ENCODE results near the gene GAMT. TPM values are rescaled to one million over a fixed set of nuclear protein-coding genes. Genes with fewer than 3 reads are reported as not detected.

Gene GAMT
- total RNA-seq, 1 donor from 2014 or later = 21.7 TPM

GRCh38 chr19:1397838-1398237, 3.5 kb downstream of the GAMT start:
- no peak for DNase-seq (ENCODE audit: low spot score)
- no peak overlapping the region for H3K4me3 Mint-ChIP-seq
- H3K36me3 Mint-ChIP-seq (ENCODE audit: low read depth) = no peaks in the 10 kb centered on the region
- intact Hi-C loops (cut with micrococcal nuclease) = no loop called here
- H3K4me1 Mint-ChIP-seq (ENCODE audit: low read depth) = peaks cover 3% of the 10 kb centered on the region
- no peaks in the 10 kb centered on the region for H3K9me3 Mint-ChIP-seq
- H3K27me3 Mint-ChIP-seq (ENCODE audit: insufficient read depth) = peaks cover 2% of the 10 kb centered on the region
- no peak overlapping the region for H3K27ac Mint-ChIP-seq

- intact Hi-C loops (cut with micrococcal nuclease) = no loop called here
- Mint-ChIP-seq H3K36me3 (ENCODE audit: low read depth) (peaks cover 5% of the 10 kb centered on the region), H3K27me3 (ENCODE audit: insufficient read depth) (no peaks in the 10 kb centered on the region), H3K27ac (no peak overlapping the region), H3K9me3 (no peaks in the 10 kb centered on the region), H3K4me1 (ENCODE audit: low read depth) (no peaks in the 10 kb centered on the region), H3K4me3 (no peak overlapping the region)
- no peak for DNase-seq (ENCODE audit: low spot score)
These were observed 4.3 kb downstream of the GAMT start for GRCh38 chr19:1396768-1397679.

DNA sequence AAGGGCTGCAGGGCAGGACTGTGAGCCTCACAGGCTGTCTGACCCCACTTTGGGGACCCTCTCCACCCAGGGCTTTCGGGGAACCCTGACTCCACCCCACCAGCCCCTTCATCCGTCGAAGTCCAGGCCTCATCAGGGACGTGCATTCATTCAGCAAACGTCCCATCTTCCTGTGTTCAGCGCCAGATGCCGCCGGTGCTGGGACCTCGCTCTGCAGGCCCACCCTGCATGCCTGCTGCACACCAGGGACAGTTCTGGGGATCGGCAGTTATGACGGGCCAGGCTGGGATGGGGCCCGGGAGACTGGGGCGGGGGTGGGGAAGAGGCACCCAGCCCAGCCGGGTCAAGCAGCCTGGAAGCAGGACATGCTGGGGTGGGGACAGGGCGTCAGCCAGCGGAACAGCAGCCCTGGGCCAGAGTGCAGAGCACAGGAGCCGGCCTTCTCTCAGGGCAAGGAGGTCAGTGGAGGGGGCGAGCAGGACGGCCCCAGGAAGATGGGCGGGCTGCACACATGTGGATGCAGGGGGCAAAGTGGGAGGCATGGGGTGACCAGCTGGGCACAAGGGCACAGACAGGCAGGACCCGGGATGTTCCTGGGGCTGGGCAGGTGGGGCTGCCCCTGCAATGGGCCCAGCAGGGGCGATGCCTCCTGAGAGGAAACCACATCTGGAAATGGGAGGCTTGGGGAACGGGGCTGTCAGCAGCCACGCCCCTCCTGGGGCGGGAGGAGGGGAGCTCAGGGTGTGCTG, 5.1 kb downstream of the GAMT start:
- intact Hi-C loops (cut with micrococcal nuclease) = no loop called here
- Mint-ChIP-seq H3K4me3 (no peak overlapping the region), H3K4me1 (ENCODE audit: low read depth) (no peaks in the 10 kb centered on the region), H3K27me3 (ENCODE audit: insufficient read depth) (no peaks in the 10 kb centered on the region), H3K9me3 (no peaks in the 10 kb centered on the region), H3K27ac (no peak overlapping the region), H3K36me3 (ENCODE audit: low read depth) (peaks cover 7% of the 10 kb centered on the region)
- DNase-seq (ENCODE audit: low spot score) = no peak

- Mint-ChIP-seq H3K9me3 (no peaks in the 10 kb centered on the region), H3K36me3 (ENCODE audit: low read depth) (peaks cover 11% of the 10 kb centered on the region), H3K27ac (no peak overlapping the region), H3K27me3 (ENCODE audit: insufficient read depth) (no peaks in the 10 kb centered on the region), H3K4me1 (ENCODE audit: low read depth) (no peaks in the 10 kb centered on the region), H3K4me3 (no peak overlapping the region)
- no peak for DNase-seq (ENCODE audit: low spot score)
- intact Hi-C loops (cut with micrococcal nuclease) = no loop called here
These were observed 5.9 kb downstream of the GAMT start for GRCh38 chr19:1395194-1396018.

DNA sequence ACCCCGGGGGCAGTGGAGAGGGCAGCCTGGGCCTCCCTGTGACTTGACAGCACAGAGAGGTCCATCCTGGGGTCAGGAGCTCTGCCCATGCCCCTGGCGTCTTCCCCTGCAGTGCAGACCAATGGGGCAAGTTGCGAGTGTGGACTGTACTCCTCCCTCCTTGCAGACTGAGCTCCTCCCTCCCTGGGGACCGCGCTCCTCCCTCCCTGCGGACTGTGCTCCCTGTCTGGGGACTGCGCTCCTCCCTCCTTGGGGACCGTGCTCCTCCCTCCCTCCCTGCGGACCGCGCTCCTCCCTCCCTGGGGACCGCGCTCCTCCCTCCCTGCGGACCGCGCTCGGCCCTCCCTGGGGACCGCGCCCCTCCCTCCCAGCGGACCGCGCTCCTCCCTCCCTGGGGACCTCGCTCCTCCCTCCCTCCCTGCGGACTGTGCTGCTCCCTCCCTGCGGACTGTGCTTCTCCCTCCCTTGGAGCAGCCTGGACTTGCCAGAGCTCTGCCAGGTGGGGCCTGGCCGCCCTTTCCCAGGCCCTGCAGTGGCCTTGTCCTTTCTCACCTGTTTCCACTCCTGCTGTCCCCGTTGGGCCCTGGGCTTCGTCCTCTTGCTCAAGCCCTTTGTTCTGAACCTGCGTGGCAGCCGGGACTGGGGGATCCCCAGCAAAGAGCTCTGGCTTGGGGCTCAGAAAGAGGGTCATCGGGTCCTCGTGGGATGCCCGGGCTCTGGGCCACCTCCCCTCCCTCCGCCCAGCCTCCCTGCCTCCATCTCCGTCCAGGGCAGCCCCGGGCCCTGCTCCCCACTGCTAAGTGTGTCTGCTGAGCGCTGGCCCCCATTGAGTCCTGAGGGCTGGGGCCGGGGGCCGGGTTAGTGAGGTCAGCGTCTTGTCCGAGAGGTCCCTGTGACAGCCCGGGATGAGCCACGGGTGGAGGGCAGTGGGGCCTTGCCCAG, 6.8 kb downstream of the GAMT start:
- H3K27ac Mint-ChIP-seq = no peak overlapping the region

GRCh38 chr19:1393841-1394240, 7.5 kb downstream of the GAMT start:
- intact Hi-C loops (cut with micrococcal nuclease) = no loop called here
- Mint-ChIP-seq H3K27me3 (ENCODE audit: insufficient read depth) (no peaks in the 10 kb centered on the region), H3K4me1 (ENCODE audit: low read depth) (no peaks in the 10 kb centered on the region), H3K36me3 (ENCODE audit: low read depth) (peaks cover 16% of the 10 kb centered on the region), H3K9me3 (no peaks in the 10 kb centered on the region), H3K4me3 (no peak overlapping the region), H3K27ac (no peak overlapping the region)
- DNase-seq (ENCODE audit: low spot score) = no peak

More for the DNA sequence above, 6.8 kb downstream of the GAMT start:
- no peak overlapping the region for H3K4me3 Mint-ChIP-seq
- peaks cover 14% of the 10 kb centered on the region for H3K36me3 Mint-ChIP-seq (ENCODE audit: low read depth)
- no peaks in the 10 kb centered on the region for H3K9me3 Mint-ChIP-seq
- H3K4me1 Mint-ChIP-seq (ENCODE audit: low read depth) = no peaks in the 10 kb centered on the region
- intact Hi-C loops (cut with micrococcal nuclease) = no loop called here
- no peaks in the 10 kb centered on the region for H3K27me3 Mint-ChIP-seq (ENCODE audit: insufficient read depth)
- DNase-seq (ENCODE audit: low spot score) = no peak

- H3K27ac Mint-ChIP-seq = no peak overlapping the region
- H3K36me3 Mint-ChIP-seq (ENCODE audit: low read depth) = peaks cover 19% of the 10 kb centered on the region
- no peak for DNase-seq (ENCODE audit: low spot score)
- H3K4me1 Mint-ChIP-seq (ENCODE audit: low read depth) = no peaks in the 10 kb centered on the region
- H3K4me3 Mint-ChIP-seq = no peak overlapping the region
- no peaks in the 10 kb centered on the region for H3K27me3 Mint-ChIP-seq (ENCODE audit: insufficient read depth)
- no peaks in the 10 kb centered on the region for H3K9me3 Mint-ChIP-seq
- intact Hi-C loops (cut with micrococcal nuclease) = no loop called here
These were observed 8.3 kb downstream of the GAMT start for GRCh38 chr19:1392939-1393530.

- no peak overlapping the region for H3K4me3 Mint-ChIP-seq
These were observed 8.9 kb downstream of the GAMT start for GRCh38 chr19:1392407-1392806.

DNA sequence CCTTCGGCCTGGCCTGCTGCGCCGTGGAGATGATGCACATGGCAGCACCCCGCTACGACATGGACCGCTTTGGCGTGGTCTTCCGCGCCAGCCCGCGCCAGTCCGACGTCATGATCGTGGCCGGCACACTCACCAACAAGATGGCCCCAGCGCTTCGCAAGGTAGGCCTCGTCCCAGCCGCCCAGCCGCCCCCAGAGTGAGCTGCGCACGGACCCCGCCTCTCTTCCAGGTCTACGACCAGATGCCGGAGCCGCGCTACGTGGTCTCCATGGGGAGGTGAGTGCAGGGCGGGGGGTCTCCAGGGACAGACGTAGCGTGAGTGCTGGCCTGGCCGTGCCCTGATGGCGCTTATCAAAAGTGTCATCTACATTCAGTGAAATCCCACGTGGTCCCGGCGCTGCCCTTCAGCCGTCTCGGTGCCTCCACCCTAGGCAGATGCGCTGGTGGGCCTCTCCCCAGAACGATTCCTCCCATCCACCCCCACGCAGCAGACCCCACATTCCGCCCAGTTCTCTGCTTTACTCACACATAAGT, 10.4 kb downstream of the GAMT start:
- Mint-ChIP-seq H3K9me3 (no peaks in the 10 kb centered on the region), H3K4me1 (ENCODE audit: low read depth) (no peaks in the 10 kb centered on the region), H3K27me3 (ENCODE audit: insufficient read depth) (no peaks in the 10 kb centered on the region), H3K36me3 (ENCODE audit: low read depth) (peaks cover 19% of the 10 kb centered on the region), H3K4me3 (no peak overlapping the region), H3K27ac (no peak overlapping the region)
- DNase-seq (ENCODE audit: low spot score) = no peak
- intact Hi-C loops (cut with micrococcal nuclease) = no loop called here

More at GRCh38 chr19:1392407-1392806, 8.9 kb downstream of the GAMT start:
- Mint-ChIP-seq H3K36me3 (ENCODE audit: low read depth) (peaks cover 19% of the 10 kb centered on the region), H3K4me1 (ENCODE audit: low read depth) (no peaks in the 10 kb centered on the region), H3K27me3 (ENCODE audit: insufficient read depth) (no peaks in the 10 kb centered on the region), H3K27ac (no peak overlapping the region), H3K9me3 (no peaks in the 10 kb centered on the region)
- no peak for DNase-seq (ENCODE audit: low spot score)
- intact Hi-C loops (cut with micrococcal nuclease) = no loop called here

- Mint-ChIP-seq H3K36me3 (ENCODE audit: low read depth) (peaks cover 21% of the 10 kb centered on the region), H3K9me3 (no peaks in the 10 kb centered on the region), H3K27me3 (ENCODE audit: insufficient read depth) (no peaks in the 10 kb centered on the region), H3K27ac (no peak overlapping the region), H3K4me3 (no peak overlapping the region), H3K4me1 (ENCODE audit: low read depth) (peaks cover 7% of the 10 kb centered on the region)
- intact Hi-C loops (cut with micrococcal nuclease) = no loop called here
- DNase-seq (ENCODE audit: low spot score) = no peak
These were observed 12.1 kb downstream of the GAMT start for GRCh38 chr19:1389033-1389940.

GRCh38 chr19:1388637-1389026, 12.7 kb downstream of the GAMT start:
- H3K9me3 Mint-ChIP-seq = no peaks in the 10 kb centered on the region
- peaks cover 1% of the 10 kb centered on the region for H3K27me3 Mint-ChIP-seq (ENCODE audit: insufficient read depth)
- H3K4me1 Mint-ChIP-seq (ENCODE audit: low read depth) = peaks cover 8% of the 10 kb centered on the region
- H3K4me3 Mint-ChIP-seq = no peak overlapping the region
- intact Hi-C loops (cut with micrococcal nuclease) = no loop called here
- H3K36me3 Mint-ChIP-seq (ENCODE audit: low read depth) = peaks cover 21% of the 10 kb centered on the region
- no peak overlapping the region for H3K27ac Mint-ChIP-seq
- no peak for DNase-seq (ENCODE audit: low spot score)

Data from activated T-helper 1 cell treated with anti-CD3 and anti-CD28 coated beads, Interleukin-12 subunit alpha, Interleukin-12 subunit beta, Interleukin-2, Interleukin-4 antibody, amounts not matched to agents 30 ng/mL and 10 ng/mL and 1 ng/mL, durations not matched to agents 14 hours and 24 hours and 36 hours (primary cell).